ENCODE measurements around the gene DCAF11.

Gene DCAF11

GRCh38 chr14:24113379-24113800 is 1.2 kb upstream of the DCAF11 start:
- no peak for DNase-seq (ENCODE audit: low read depth, low spot score)
- peak overlapping the region; percentile 60 for H3K4me3 ChIP-seq (ENCODE audit: low read length)

- peak overlapping the region; percentile 60 for H3K4me3 ChIP-seq (ENCODE audit: low read length)
- DNase-seq (ENCODE audit: low read depth, low spot score): peak; percentile 88
Measured at GRCh38 chr14:24113801-24114531, 611 bp upstream of the DCAF11 start.

GRCh38 chr14:24115422-24116127 is 998 bp downstream of the DCAF11 start:
- H3K4me3 ChIP-seq (ENCODE audit: low read length): peak overlapping the region; percentile 60
- no peak for DNase-seq (ENCODE audit: low read depth, low spot score)

GRCh38 chr14:24116128-24116814 is 1.7 kb downstream of the DCAF11 start:
- H3K4me3 ChIP-seq (ENCODE audit: low read length): no peak overlapping the region; the same call in 1 of the 2 replicates
- no peak for DNase-seq (ENCODE audit: low read depth, low spot score)

- H3K4me3 ChIP-seq (ENCODE audit: low read length): no peak overlapping the region
- no peak for DNase-seq (ENCODE audit: low read depth, low spot score)
Measured at GRCh38 chr14:24117179-24117578, 2.6 kb downstream of the DCAF11 start.

GRCh38 chr14:24119691-24120090 is 5.1 kb downstream of the DCAF11 start:
- no peak overlapping the region for H3K4me3 ChIP-seq (ENCODE audit: low read length)
- DNase-seq (ENCODE audit: low read depth, low spot score): no peak

GRCh38 chr14:24121210-24121609 is 6.6 kb downstream of the DCAF11 start:
- H3K4me3 ChIP-seq (ENCODE audit: low read length): no peak overlapping the region
- no peak for DNase-seq (ENCODE audit: low read depth, low spot score)

GRCh38 chr14:24122416-24122815 is 7.8 kb downstream of the DCAF11 start:
- no peak overlapping the region for H3K4me3 ChIP-seq (ENCODE audit: low read length)
- no peak for DNase-seq (ENCODE audit: low read depth, low spot score)

- DNase-seq (ENCODE audit: low read depth, low spot score): no peak
Measured at GRCh38 chr14:24122898-24123297, 8.3 kb downstream of the DCAF11 start.

GRCh38 chr14:24123424-24124417 is 9.1 kb downstream of the DCAF11 start:
- no peak overlapping the region for H3K4me3 ChIP-seq (ENCODE audit: low read length)
- no peak for DNase-seq (ENCODE audit: low read depth, low spot score)

More at GRCh38 chr14:24122898-24123297, 8.3 kb downstream of the DCAF11 start:
- H3K4me3 ChIP-seq (ENCODE audit: low read length): no peak overlapping the region

GRCh38 chr14:24126939-24127338 is 12.4 kb downstream of the DCAF11 start:
- no peak overlapping the region for H3K4me3 ChIP-seq (ENCODE audit: low read length)
- DNase-seq (ENCODE audit: low read depth, low spot score): no peak

GRCh38 chr14:24127673-24128072 is 13.1 kb downstream of the DCAF11 start:
- DNase-seq (ENCODE audit: low read depth, low spot score): no peak
- no peak overlapping the region for H3K4me3 ChIP-seq (ENCODE audit: low read length)

GRCh38 chr14:24129410-24129998 is 14.9 kb downstream of the DCAF11 start:
- DNase-seq (ENCODE audit: low read depth, low spot score): no peak
- no peak overlapping the region for H3K4me3 ChIP-seq (ENCODE audit: low read length)

- no peak within 1 kb of the TSS for H3K4me3 ChIP-seq (ENCODE audit: low read length)
- no peak for DNase-seq (ENCODE audit: low read depth, low spot score)
Measured at GRCh38 chr14:24130380-24130716, 15.8 kb downstream of the DCAF11 start, which contains the start of gene FITM1. Gene FITM1 (plus strand): TSS chr14:24130659. CDS start chr14:24131564, 905 bp downstream.

GRCh38 chr14:24130717-24131548 is 16.4 kb downstream of the DCAF11 start:
- H3K4me3 ChIP-seq (ENCODE audit: low read length): no peak overlapping the region

GRCh38 chr14:24131549-24131966 is 17.0 kb downstream of the DCAF11 start:
- DNase-seq (ENCODE audit: low read depth, low spot score): no peak
- H3K4me3 ChIP-seq (ENCODE audit: low read length): no peak overlapping the region

More at GRCh38 chr14:24130717-24131548, 16.4 kb downstream of the DCAF11 start:
- DNase-seq (ENCODE audit: low read depth, low spot score): no peak

- no peak overlapping the region for H3K4me3 ChIP-seq (ENCODE audit: low read length)
- no peak for DNase-seq (ENCODE audit: low read depth, low spot score)
Measured at GRCh38 chr14:24132061-24132685, 17.6 kb downstream of the DCAF11 start.

Measured in Jurkat, Clone E6-1 (cell line).